GM10266 (cell line): ENCODE results near the gene SPATA25.

Experiments used
- DNase-seq: peaks from one replicate; pipeline ENCODE4 v3.0.0; 2012; ENCODE audit errors: extremely low spot score
- TF ChIP-seq, protein P1 (sequence below): IDR thresholded peaks from 2 replicates; pipeline ENCODE4 v1.5.1; 2012; ENCODE audit warnings: mild to moderate bottlenecking, low read depth; ENCODE audit not compliant: control insufficient read depth, insufficient read depth; ENCODE audit errors: missing control alignments

The SPATA25 gene

DNA sequence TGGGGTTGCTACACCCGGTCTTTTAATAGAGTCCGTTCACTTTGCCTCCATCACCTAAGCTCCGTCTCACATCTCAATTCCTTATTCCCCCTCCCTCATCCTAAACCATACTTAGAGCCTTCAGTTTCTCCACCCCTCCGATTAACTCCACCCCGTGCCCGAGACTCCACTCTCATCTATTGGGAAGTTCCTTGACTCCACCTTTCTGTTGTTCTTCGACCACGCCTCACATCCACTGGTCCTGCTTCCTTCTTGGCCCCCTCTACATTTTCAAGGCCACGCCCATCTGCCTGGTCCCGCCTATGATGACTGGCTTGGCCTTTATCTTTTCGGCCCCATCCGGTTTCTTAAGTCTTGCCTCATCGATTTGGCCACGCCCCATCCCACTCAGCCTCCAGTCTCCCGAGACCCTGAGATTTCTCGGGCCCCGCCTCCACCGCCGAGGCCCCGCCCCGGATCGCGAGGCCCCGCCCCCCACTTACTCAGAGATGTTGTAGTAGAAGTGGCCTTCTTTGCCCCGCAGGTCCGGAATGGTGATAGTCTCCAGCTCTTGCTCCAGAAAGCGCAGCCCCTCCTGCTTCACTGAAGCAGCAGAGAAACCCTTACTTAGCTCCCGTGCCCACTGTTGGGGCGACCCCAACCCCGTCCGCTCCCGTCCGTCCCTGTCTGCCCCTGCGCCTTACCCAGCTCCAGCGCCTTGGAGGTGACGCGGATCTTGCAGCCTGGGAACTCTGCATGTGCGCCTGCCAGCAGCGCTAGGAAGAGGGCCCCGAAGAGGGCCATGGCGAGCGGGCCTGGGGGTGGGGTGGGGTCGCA lies 23.5 kb upstream of the SPATA25 start:
- TF ChIP-seq, protein P1, sequence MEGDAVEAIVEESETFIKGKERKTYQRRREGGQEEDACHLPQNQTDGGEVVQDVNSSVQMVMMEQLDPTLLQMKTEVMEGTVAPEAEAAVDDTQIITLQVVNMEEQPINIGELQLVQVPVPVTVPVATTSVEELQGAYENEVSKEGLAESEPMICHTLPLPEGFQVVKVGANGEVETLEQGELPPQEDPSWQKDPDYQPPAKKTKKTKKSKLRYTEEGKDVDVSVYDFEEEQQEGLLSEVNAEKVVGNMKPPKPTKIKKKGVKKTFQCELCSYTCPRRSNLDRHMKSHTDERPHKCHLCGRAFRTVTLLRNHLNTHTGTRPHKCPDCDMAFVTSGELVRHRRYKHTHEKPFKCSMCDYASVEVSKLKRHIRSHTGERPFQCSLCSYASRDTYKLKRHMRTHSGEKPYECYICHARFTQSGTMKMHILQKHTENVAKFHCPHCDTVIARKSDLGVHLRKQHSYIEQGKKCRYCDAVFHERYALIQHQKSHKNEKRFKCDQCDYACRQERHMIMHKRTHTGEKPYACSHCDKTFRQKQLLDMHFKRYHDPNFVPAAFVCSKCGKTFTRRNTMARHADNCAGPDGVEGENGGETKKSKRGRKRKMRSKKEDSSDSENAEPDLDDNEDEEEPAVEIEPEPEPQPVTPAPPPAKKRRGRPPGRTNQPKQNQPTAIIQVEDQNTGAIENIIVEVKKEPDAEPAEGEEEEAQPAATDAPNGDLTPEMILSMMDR = no peak
- peak; percentile 98 for DNase-seq

DNA sequence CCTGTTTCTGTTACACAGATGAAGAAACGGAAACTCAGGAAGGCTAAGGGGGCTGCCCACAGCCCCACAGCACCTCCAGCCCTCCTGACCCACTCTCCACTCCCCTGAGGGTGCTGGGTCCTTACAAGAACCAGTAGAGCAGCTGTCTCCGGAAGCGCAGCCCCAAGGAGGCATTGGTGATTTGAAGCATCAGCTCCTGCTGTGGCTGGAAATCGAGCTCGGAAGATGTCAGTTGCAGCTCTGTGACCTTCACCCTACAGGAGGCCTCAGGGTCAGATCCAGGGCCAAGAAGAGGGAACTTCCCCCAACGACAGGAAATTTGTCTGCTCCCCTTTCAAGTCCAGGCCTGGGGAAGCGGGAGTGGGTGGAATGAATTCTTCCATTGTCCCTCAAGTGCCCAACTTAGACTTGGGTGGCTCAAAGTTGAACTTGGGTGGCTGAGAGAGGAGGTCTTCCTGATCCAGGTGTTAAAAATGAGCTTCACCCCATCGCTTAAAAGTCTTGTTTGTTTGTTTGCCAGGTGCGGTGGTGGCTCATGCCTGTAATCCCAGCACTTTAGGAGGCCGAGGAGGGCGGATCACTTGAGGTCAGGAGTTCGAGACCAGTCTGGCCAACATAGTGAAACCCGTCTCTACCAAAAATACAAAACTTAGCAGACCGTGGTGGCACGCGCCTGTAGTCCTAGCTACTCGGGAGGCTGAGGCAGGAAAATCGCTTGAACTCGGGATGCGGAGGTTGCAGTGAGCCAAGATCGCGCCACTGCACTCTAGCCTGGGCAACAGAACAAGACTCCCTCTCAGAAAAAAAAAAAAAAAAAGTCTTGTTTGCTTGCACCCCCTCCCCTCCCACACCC lies 22.6 kb upstream of the SPATA25 start:
- no peak for DNase-seq
- TF ChIP-seq, protein P1 = no peak

DNA sequence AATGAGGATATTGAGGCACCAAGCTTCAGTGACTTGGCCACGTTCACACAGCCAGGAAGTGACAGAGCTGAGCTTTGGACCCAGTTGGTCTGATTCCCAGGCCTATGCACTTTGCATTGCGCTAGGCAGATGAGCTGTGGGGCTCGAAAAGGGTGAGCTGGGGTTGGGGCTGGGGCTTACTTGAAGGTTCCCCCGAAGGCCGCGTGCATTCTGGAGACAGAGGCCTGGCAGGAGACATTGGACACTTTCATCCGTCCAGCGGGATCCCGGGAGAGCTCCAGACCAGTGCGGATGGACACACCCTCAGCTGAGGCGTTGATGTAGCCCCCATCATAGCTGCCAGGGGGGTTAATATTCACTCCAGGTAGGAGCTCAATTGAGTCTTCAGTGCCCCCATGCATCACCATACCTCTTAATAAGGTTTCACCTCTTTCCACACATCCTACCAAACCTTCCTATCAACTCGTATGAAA lies 21.9 kb upstream of the SPATA25 start:
- TF ChIP-seq, protein P1 = no peak
- no peak for DNase-seq

DNA sequence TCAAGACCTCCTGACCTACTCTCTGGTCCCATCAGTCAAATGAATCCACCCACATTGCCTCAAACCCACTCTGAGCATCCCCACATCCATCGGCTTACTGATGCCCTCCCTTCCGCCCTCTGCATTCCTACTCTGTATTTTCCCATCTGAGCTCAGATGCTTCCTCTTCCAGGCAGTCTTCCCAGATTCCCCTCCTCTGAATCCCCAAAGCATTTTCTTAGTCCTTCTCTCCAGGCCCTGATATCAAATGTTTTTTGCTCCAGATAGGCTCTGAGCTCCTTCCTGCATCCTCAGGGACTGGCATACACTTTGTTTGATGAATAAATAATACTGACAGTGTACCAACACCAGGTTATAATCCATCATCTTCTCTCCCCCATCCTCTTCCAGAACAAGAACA lies 20.7 kb upstream of the SPATA25 start:
- TF ChIP-seq, protein P1 = no peak

DNA sequence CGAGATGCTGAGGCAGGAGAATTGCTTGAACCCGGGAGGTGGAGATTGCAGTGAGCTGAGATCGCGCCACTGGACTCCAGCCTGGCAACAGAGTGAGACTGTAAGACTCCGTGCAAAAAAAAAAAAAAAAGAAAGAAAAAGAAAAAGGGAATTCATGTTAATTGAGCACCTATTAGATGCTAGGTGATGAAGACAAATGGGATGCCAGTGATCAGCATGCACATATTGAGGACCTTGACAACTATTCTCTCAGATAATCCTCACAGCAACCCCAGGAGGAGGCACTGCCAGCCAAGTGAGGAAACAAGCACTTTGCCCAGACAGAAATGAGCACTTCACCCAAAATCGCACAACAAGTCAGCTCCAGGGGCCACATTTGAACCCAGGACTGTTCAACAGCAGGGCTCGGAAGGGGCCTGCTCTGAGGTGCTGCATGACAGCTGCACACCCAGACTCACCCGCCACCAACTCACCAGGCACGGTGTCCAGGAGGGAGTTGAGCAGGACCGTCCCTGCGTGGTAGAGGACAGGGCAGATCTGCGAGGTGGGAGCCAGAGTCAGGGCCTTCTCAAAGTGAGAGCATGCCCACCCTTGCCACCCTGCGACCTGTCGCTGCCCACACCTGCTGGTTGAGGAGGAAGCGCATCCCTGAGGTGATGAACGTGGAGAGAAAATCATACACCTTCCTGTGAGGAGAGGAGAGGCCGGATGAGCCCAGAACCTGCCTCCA lies 20.0 kb upstream of the SPATA25 start:
- no peak for DNase-seq

More for the DNA sequence above, 20.7 kb upstream of the SPATA25 start:
- DNase-seq = no peak

DNA sequence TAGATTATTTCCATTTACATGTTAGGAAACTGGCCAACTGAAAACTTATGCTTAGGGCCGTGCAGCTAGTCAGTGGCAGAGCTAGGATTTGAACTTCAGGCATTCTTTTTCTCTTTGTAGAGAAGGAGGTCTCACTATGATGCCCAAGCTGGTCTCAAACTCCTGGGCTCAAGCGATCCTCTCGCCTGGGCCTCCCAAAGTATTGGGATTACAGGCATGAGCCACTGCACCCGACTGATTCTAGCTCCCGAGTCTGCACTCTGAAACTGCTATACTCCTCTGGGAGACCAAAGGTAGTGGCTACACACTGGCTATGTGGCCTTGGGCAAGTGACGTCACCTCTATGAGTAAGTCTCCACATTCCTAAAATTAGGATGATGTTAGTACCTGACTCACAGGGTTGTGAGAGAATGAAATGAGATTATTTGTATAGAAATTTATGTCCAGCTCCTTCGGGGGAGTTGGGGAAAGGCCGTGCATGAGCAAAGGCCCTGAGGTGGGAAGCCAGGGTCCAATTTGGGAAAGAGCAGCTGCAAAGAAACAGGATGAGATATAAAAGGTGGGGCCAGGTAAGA lies 18.2 kb upstream of the SPATA25 start:
- no peak for DNase-seq
- TF ChIP-seq, protein P1 = no peak

More for the DNA sequence above, 20.0 kb upstream of the SPATA25 start:
- TF ChIP-seq, protein P1 = no peak
